Astrocyte (in vitro differentiated cells and primary cell): ENCODE data around the gene TUB. TPM values are rescaled to one million over a fixed set of nuclear protein-coding genes. Genes with fewer than 3 reads are reported as not detected.

Experiments used
- DNase-seq: peaks from one replicate; pipeline ENCODE4 v3.0.0-alpha.2; 2010; ENCODE audit warnings: low read depth
- FAIRE-seq: peaks from 2 replicates; lab custom pipeline; 2011; peaks lifted over from hg19 to GRCh38; lab: Jason Lieb, UNC
- H2AFZ ChIP-seq: 2 replicates; pipeline ENCODE4 v1.6.0; 2012; ENCODE audit warnings: low read depth, low read length, inconsistent platforms
- H3K27ac ChIP-seq: 2 replicates; pipeline ENCODE4 v1.5.1; 2011; ENCODE audit warnings: low read depth, low read length, inconsistent platforms
- H3K27me3 ChIP-seq: 2 replicates; pipeline ENCODE4 v1.6.0; 2011; ENCODE audit warnings: low read length, inconsistent platforms; ENCODE audit not compliant: insufficient read depth
- H3K36me3 ChIP-seq: 2 replicates; pipeline ENCODE4 v1.5.1; 2011; ENCODE audit warnings: low read length, inconsistent platforms; ENCODE audit not compliant: insufficient read depth
- H3K4me1 ChIP-seq: 2 replicates; pipeline ENCODE4 v1.5.1; 2011; ENCODE audit warnings: low read length, inconsistent platforms; ENCODE audit not compliant: insufficient read depth
- H3K4me2 ChIP-seq: 2 replicates; pipeline ENCODE4 v1.6.0; 2012; ENCODE audit warnings: low read length, inconsistent platforms
- H3K4me3 ChIP-seq: 2 replicates; pipeline ENCODE4 v1.5.1; 2011; ENCODE audit warnings: low read depth, mild to moderate bottlenecking, low read length, inconsistent platforms; ENCODE audit not compliant: insufficient read depth
- H3K79me2 ChIP-seq: 2 replicates; pipeline ENCODE4 v1.6.0; 2012; ENCODE audit warnings: mild to moderate bottlenecking, low read length, inconsistent platforms; ENCODE audit not compliant: insufficient read depth
- H3K9ac ChIP-seq: 2 replicates; pipeline ENCODE4 v1.6.0; 2012; ENCODE audit warnings: mild to moderate bottlenecking, low read length, inconsistent platforms
- H3K9me3 ChIP-seq: 2 replicates; pipeline ENCODE4 v1.5.1; 2012; ENCODE audit warnings: low read depth, mild to moderate bottlenecking, low read length, inconsistent platforms; ENCODE audit not compliant: insufficient read depth
- H4K20me1 ChIP-seq: 2 replicates; pipeline ENCODE4 v1.6.0; 2012; ENCODE audit warnings: low read length, inconsistent platforms; ENCODE audit not compliant: insufficient read depth
- H3K27ac Mint-ChIP-seq: one replicate; pipeline ENCODE4 v1.8.0; 2021; ENCODE audit warnings: mild to moderate bottlenecking, mixed read lengths; ENCODE audit not compliant: unreplicated experiment
- H3K27me3 Mint-ChIP-seq: one replicate; pipeline ENCODE4 v1.8.0; 2021; ENCODE audit warnings: low read depth, mixed read lengths; ENCODE audit not compliant: unreplicated experiment
- H3K36me3 Mint-ChIP-seq: one replicate; pipeline ENCODE4 v1.8.0; 2021; ENCODE audit warnings: low read depth, mixed read lengths; ENCODE audit not compliant: unreplicated experiment
- H3K4me1 Mint-ChIP-seq: one replicate; pipeline ENCODE4 v1.8.0; 2021; ENCODE audit warnings: low read depth, mixed read lengths; ENCODE audit not compliant: unreplicated experiment
- H3K4me3 Mint-ChIP-seq: one replicate; pipeline ENCODE4 v1.8.0; 2021; ENCODE audit warnings: mild to moderate bottlenecking, moderate library complexity, mixed read lengths; ENCODE audit not compliant: unreplicated experiment
- H3K9me3 Mint-ChIP-seq: one replicate; pipeline ENCODE4 v1.8.0; 2021; ENCODE audit warnings: mild to moderate bottlenecking, mixed read lengths; ENCODE audit not compliant: unreplicated experiment
- CTCF ChIP-seq: IDR thresholded peaks from 2 replicates; pipeline ENCODE4 v1.5.1; 2011; ENCODE audit warnings: low read depth, mild to moderate bottlenecking, inconsistent platforms, low read length, moderate library complexity; ENCODE audit not compliant: insufficient read depth
- EZH2 ChIP-seq: IDR thresholded peaks from 2 replicates; pipeline ENCODE4 v1.6.1; 2012; ENCODE audit warnings: mild to moderate bottlenecking, low read length, inconsistent platforms; ENCODE audit not compliant: insufficient read depth
- total RNA-seq: library from RNA; stranded (reverse); gene quantifications from 2 replicates; pipeline ENCODE4 v1.2.1, GENCODE V29; 2021

TUB gene
- total RNA-seq, 1 donor from 2014 or later, result 5.7 TPM

DNA sequence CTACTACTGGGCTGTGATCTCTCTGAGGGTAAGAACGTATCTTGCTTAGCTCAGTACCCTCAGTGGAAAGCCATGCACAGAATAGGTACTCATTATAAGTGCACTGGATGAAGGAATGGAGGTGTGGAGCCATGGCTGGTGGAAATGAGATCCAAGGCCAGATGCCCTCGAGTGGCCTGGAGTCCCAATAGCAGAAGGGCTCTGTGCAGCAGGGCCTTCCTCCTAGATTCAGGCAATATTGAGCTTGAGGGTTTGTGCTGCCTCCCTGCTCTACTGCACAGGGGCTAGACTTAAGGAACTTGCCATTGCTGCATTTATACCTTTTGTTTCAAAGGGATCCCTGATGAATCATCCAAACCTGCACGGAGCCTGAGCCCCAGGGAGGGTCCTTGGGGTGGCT lies 33.6 kb upstream of the TUB start:
- no peaks in the 10 kb centered on the region for H3K9me3 ChIP-seq
- no peaks in the 10 kb centered on the region for H3K36me3 ChIP-seq
- H3K9me3 Mint-ChIP-seq, result no peaks in the 10 kb centered on the region
- H3K4me1 Mint-ChIP-seq, result no peaks in the 10 kb centered on the region
- no peak for TF ChIP-seq EZH2
- TF ChIP-seq CTCF, result no peak
- no peak overlapping the region for H3K4me2 ChIP-seq
- H2AFZ ChIP-seq, result no peak overlapping the region
- H4K20me1 ChIP-seq, result no peaks in the 10 kb centered on the region
- H3K9ac ChIP-seq, result no peak overlapping the region
- no peak overlapping the region for H3K27ac Mint-ChIP-seq
- no peak overlapping the region for H3K4me3 Mint-ChIP-seq
- no peaks in the 10 kb centered on the region for H3K36me3 Mint-ChIP-seq
- DNase-seq, result no peak
- H3K79me2 ChIP-seq, result no peaks in the 10 kb centered on the region
- H3K27me3 ChIP-seq, result peaks cover 14% of the 10 kb centered on the region
- H3K4me1 ChIP-seq, result no peaks in the 10 kb centered on the region
- no peak overlapping the region for H3K27ac ChIP-seq
- FAIRE-seq, result no peak
- H3K4me3 ChIP-seq, result no peak overlapping the region
- H3K27me3 Mint-ChIP-seq, result peaks cover 30% of the 10 kb centered on the region

DNA sequence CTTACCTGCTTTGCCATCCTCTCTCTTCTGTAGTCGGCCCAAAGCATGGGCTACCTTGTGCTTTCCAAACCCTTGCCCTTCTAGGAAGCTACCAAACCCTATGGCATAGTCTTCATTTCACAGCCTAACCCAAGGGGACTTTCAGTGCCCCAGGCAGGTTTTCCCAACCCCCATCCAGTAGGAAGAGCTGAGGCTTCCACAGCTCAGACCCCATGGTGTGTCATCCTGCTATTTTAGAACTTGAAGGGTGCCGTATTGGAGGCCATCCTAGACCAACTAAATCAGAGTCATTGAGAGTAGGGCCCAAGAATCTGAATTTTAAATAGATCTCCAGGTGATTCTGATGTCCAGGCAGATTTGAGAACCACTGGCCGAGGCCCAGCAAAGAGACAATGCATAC lies 31.9 kb upstream of the TUB start:
- H3K4me3 ChIP-seq, result no peak overlapping the region
- peaks cover 23% of the 10 kb centered on the region for H3K27me3 Mint-ChIP-seq
- no peaks in the 10 kb centered on the region for H3K9me3 ChIP-seq
- no peaks in the 10 kb centered on the region for H3K36me3 Mint-ChIP-seq
- no peak for FAIRE-seq
- H3K9ac ChIP-seq, result no peak overlapping the region
- H3K27ac Mint-ChIP-seq, result no peak overlapping the region
- H3K27ac ChIP-seq, result no peak overlapping the region
- no peak overlapping the region for H3K4me3 Mint-ChIP-seq
- H4K20me1 ChIP-seq, result no peaks in the 10 kb centered on the region
- no peaks in the 10 kb centered on the region for H3K79me2 ChIP-seq
- peaks cover 13% of the 10 kb centered on the region for H3K27me3 ChIP-seq
- no peak overlapping the region for H2AFZ ChIP-seq
- no peak overlapping the region for H3K4me2 ChIP-seq
- no peaks in the 10 kb centered on the region for H3K4me1 Mint-ChIP-seq
- no peaks in the 10 kb centered on the region for H3K4me1 ChIP-seq
- TF ChIP-seq CTCF (no peak), EZH2 (no peak)
- DNase-seq, result no peak
- H3K9me3 Mint-ChIP-seq, result no peaks in the 10 kb centered on the region
- H3K36me3 ChIP-seq, result no peaks in the 10 kb centered on the region

GRCh38 chr11:8055091-8055835 lies 25.7 kb upstream of the TUB start:
- Histone ChIP-seq H2AFZ (no peak overlapping the region), H3K27me3 (no peaks in the 10 kb centered on the region), H3K4me2 (no peak overlapping the region), H3K9me3 (no peaks in the 10 kb centered on the region), H3K4me1 (no peaks in the 10 kb centered on the region), H3K9ac (no peak overlapping the region), H3K4me3 (no peak overlapping the region), H3K79me2 (no peaks in the 10 kb centered on the region), H4K20me1 (no peaks in the 10 kb centered on the region), H3K36me3 (no peaks in the 10 kb centered on the region), H3K27ac (no peak overlapping the region)
- H3K36me3 Mint-ChIP-seq, result no peaks in the 10 kb centered on the region
- H3K4me1 Mint-ChIP-seq, result no peaks in the 10 kb centered on the region
- no peak for TF ChIP-seq EZH2
- peak; percentile 7 for TF ChIP-seq CTCF
- no peaks in the 10 kb centered on the region for H3K9me3 Mint-ChIP-seq
- no peak for DNase-seq
- no peak overlapping the region for H3K4me3 Mint-ChIP-seq
- H3K27me3 Mint-ChIP-seq, result peaks cover 23% of the 10 kb centered on the region
- FAIRE-seq, result no peak
- no peak overlapping the region for H3K27ac Mint-ChIP-seq
